ENCODE data around the gene SNU13.
"Not testable (repeated sequence)": the region's sequence is repeated elsewhere in the genome, so short reads cannot be mapped to it uniquely, and the experiment has no call there.

Gene SNU13

GRCh38 chr22:41688365-41689211, at the start of gene SNU13:
TSS of gene SNU13 (minus strand) at chr22:41688867. CDS start at chr22:41688796, 71 bp downstream.
- DNase-seq (ENCODE audit: low spot score), result peak; percentile 90

GRCh38 chr22:41733241-41733640, 44.6 kb upstream of the SNU13 start:
- not testable (repeated sequence) for DNase-seq (ENCODE audit: low spot score)

- no peak for DNase-seq (ENCODE audit: low spot score)
Observed at GRCh38 chr22:41732096-41732772, 43.6 kb upstream of the SNU13 start.

- no peak for DNase-seq (ENCODE audit: low spot score)
Observed at GRCh38 chr22:41731609-41732008, 42.9 kb upstream of the SNU13 start.

- DNase-seq (ENCODE audit: low spot score), result no peak
Observed at GRCh38 chr22:41725510-41726110, 36.9 kb upstream of the SNU13 start.

- no peak for DNase-seq (ENCODE audit: low spot score)
Observed at GRCh38 chr22:41722496-41722895, 33.8 kb upstream of the SNU13 start.

GRCh38 chr22:41713004-41713403, 24.3 kb upstream of the SNU13 start:
- DNase-seq (ENCODE audit: low spot score), result no peak

- DNase-seq (ENCODE audit: low spot score), result no peak
Observed at GRCh38 chr22:41709341-41709740, 20.7 kb upstream of the SNU13 start.

- no peak for DNase-seq (ENCODE audit: low spot score)
Observed at GRCh38 chr22:41702763-41703162, 14.1 kb upstream of the SNU13 start.

- DNase-seq (ENCODE audit: low spot score), result no peak
Observed at GRCh38 chr22:41700108-41700364, 11.4 kb upstream of the SNU13 start.

GRCh38 chr22:41699264-41700107, 10.8 kb upstream of the SNU13 start, which contains the start of gene MEI1:
TSS of gene MEI1 (plus strand) at chr22:41699503. CDS start at chr22:41699539, 36 bp downstream.
- DNase-seq (ENCODE audit: low spot score), result peak; percentile 70

- DNase-seq (ENCODE audit: low spot score), result peak; percentile 87
Observed at GRCh38 chr22:41697126-41697775, 8.6 kb upstream of the SNU13 start.

GRCh38 chr22:41696703-41697102, 8.0 kb upstream of the SNU13 start:
- no peak for DNase-seq (ENCODE audit: low spot score)

- no peak for DNase-seq (ENCODE audit: low spot score)
Observed at GRCh38 chr22:41695211-41695610, 6.5 kb upstream of the SNU13 start.

- no peak for DNase-seq (ENCODE audit: low spot score)
Observed at GRCh38 chr22:41690476-41690875, 1.8 kb upstream of the SNU13 start.

- DNase-seq (ENCODE audit: low spot score), result no peak
Observed at GRCh38 chr22:41687901-41688364, 734 bp downstream of the SNU13 start.

- not testable (repeated sequence) for DNase-seq (ENCODE audit: low spot score)
Observed at GRCh38 chr22:41686890-41687289, 1.8 kb downstream of the SNU13 start.

GRCh38 chr22:41684194-41684593, 4.5 kb downstream of the SNU13 start:
- no peak for DNase-seq (ENCODE audit: low spot score)

GRCh38 chr22:41683616-41684015, 5.1 kb downstream of the SNU13 start:
- no peak for DNase-seq (ENCODE audit: low spot score)

- DNase-seq (ENCODE audit: low spot score), result no peak
Observed at GRCh38 chr22:41683052-41683451, 5.6 kb downstream of the SNU13 start.

- DNase-seq (ENCODE audit: low spot score), result peak; percentile 89
Observed at GRCh38 chr22:41682033-41682807, 6.4 kb downstream of the SNU13 start.
